Activated naive CD4-positive, alpha-beta T cell treated with Interleukin-2 at 50 U/mL for 16 hours (primary cell): ENCODE results near the gene DTX4.

Experiments
- DNase-seq: peaks from one replicate; pipeline ENCODE4 v3.0.0-alpha.2; 2020

Gene DTX4

GRCh38 chr11:59192446-59193020 is 20.6 kb downstream of the DTX4 start:
- DNase-seq, result no peak

DNA sequence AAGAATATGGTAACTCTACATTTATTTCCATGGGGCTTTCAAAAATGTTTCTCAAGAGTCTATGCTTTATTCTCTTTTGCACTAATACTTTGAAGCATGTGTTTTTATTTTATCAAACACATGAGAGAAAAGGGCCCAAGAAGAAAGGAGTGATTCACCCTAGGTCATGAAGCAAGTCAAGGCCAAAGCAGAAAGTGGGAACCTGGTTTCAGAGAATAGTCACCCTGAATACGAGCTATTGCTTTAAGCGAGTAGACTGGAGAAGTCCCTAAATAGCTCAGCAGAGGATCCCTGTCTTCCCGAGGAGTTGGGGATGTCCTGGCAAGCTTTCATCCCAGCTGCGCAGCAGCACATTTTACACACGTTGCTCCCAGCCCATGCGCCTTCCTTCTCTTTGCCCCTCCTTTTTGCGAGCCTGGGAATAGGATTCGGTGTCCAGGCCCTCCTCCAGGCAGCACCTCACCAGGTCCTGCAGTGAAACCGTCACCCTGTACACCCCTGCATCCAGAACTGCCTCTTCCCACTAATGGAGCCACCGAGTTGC is 21.7 kb downstream of the DTX4 start:
- DNase-seq, result no peak

DNA sequence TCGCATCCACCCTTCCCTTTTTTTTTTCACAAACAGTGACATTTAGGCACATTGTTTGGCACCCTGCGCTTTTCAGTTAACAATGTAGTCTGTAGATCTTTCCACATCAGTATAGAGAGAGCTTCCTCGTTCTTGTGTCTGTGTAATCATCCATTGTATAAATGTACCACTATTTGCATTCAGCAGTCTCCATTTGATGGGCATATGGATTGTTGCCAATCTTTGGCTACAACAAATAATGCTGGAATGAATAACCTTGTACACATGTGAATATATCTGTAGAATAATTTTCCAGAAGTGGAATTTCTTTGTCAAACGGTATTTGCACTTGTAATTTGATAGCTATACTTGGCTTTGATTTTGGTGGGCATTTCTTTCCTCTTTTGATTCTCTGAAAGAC is 23.7 kb downstream of the DTX4 start:
- DNase-seq, result no peak

- DNase-seq, result no peak
Measured at GRCh38 chr11:59196777-59197176, 24.8 kb downstream of the DTX4 start.

- DNase-seq, result no peak
Measured at GRCh38 chr11:59197991-59198390, 26.1 kb downstream of the DTX4 start.

DNA sequence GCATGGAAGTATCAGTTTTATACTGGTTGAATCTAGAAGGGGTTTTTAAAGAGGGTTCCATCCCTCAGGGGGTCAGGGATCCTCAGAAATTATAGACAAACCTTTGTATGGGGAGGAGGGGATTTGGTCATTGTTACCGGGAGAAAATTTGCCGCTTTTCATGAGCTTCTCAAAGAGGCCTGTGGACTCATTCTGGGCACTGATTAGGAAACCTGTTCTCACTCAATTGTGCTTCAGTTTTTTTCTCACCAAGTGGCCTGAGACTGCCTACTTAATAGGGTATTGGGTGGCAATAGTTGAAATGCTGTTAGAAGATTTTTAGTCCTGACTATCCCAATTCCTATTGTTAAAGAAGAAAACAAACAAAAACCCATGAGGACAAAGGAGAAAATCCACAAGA is 26.8 kb downstream of the DTX4 start:
- no peak for DNase-seq

DNA sequence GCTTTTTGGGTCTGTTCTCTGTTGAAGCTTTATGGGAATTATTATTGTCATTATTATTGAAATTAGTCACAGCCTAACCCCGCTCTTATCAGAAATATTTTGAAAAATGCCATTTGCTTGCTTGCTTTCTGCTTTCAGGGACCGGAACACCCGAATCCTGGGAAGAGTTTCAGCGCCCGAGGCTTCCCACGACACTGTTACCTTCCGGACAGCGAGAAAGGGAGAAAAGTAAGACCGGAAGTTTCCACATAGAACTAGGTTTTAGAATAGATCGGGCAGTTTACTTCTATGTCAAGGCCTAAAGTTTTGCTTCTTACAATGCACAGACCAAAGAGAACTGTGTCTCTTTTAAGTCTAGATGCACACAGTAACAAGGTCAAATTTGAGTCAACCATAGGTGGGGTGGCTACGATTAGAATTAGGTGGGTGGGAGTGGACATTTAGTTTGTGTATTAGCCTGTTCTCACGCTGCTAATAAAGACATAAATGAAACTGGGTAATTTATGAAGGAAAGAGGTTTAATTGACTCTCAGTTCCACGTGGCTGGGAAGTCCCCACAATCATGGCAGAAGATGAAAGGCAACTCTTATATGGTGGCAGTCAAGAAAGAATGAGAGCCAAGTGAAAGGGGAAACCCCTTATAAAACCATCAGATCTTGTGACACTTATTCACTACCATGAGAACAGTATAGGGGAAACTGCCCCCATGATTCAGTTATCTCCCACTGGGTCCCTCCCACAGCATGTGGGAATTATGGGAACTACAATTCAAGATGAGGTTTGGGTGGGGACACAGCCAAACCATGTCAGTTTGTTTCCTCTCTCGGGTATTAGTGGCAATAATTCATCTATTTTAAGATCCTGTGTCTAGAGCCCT is 27.9 kb downstream of the DTX4 start:
- DNase-seq, result peak; percentile 38

GRCh38 chr11:59200423-59200746 is 28.5 kb downstream of the DTX4 start:
- DNase-seq, result no peak

GRCh38 chr11:59201353-59201752 is 29.4 kb downstream of the DTX4 start:
- DNase-seq, result no peak

DNA sequence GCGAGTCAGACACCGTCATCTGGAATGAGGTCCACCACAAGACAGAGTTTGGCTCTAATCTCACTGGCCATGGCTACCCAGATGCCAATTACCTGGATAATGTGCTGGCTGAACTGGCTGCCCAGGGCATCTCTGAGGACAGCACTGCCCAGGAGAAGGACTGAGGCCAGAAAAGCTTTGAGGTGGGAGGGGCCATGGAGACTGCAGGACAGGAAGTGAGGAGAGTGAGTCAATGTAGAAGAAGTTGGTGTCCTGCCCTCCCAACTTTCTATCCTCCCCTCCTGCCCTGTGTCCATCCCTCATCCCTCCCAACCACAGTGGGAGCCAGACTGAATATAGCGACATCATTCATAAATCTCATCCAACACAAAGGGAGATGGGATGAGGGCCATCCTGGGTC is 32.8 kb downstream of the DTX4 start:
- DNase-seq, result no peak

- no peak for DNase-seq
Measured at GRCh38 chr11:59205648-59206047, 33.7 kb downstream of the DTX4 start.

DNA sequence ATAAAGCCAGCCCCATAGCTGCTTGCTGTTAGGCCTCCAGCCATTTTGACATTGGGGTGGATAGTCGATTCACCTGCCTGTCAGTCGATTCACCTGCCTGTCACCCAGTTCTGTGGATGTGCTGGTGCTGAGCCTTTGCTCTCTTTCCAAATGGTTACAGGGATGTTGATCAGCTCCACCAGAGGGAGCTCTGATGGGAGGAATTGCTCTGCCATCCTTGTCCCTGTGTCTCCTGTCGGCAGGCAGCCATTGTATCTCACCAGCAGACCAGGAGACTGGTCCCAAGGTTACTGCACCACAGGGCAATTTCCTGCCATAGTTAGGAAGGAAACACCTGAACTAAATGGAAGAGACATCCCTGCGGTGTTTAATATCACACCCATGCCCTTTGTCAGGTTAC is 34.7 kb downstream of the DTX4 start:
- no peak for DNase-seq

GRCh38 chr11:59207988-59208451 is 36.1 kb downstream of the DTX4 start:
- peak; percentile 64 for DNase-seq

DNA sequence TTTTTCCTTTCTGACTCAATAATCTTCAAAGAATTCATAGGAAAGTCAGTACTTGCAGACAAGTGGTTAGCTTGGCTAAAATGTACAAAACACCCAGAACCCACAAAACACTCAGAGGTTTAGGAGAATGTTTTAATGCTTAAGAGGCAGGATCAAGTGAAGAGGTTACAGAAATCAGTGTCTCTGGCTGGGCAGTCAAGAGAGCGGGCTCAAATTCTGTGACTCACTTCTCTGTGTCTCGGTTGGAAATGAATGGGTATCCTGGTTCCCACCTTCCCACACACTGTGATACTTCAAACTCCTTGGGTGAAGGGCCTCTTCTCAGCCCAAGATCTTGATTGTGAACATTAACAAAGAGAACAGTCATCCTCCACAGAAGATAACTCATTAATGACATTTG is 37.0 kb downstream of the DTX4 start:
- peak; percentile 45 for DNase-seq

DNA sequence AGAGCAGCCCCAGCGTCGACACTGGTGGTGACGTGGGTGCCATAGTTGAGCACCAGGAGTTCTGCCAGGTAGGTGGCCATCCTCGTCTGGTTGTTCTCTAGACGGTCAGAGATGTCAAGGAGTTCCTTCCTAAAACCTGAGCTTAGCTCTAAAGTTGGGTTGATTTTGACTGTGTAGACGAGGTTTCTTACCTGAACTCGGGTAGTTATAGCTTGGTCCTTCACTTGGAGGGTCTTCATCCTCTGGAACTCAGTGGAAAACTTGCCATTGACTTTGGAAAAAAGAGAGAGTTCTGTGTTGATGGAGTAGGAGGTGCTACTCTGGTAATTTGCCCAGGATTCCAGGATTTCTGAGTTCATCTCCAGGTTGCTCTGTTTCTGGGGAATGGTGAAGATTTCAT is 40.3 kb downstream of the DTX4 start:
- no peak for DNase-seq

DNA sequence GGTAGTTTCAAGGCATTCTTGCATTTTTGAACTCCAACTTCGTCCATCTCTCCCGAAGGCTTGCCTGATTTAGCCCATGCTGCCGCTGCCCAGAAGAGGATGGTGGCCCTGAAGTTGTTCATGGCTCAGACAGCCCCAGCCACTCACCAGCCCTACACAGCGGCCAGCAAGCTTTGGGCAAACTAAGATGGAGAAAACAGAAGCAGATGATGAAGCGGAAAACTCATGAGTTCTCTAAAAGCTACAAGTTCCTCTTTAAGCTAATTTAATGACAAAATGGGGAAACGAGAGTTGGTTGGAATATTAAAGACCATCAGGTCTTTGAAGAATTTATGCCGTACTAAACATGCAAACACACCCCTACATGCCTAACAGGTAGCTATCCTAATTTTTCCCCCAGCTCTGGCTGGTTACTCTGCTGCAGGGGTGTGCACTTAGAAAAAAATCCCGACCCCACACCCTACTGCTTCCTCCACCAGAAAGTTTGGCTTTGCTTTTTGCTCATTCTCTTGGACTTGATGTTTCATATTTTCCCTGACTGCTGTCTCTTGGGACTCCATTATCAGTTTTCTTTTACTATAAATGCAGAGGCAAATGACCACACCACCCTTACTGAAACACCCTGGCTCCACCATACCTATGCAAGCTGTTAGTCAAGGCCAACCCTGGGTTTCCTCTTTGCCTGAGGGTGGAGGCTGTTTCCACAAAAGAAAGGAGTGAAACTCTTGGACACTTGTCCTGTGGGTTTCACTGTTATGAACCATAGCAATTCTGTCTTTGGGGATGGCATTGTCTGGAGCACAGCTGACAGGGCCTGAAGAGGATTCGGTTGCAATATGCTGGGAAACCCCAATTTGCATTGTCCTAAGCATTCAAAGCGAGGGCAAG is 41.1 kb downstream of the DTX4 start, which contains the start of gene MPEG1:
TSS of gene MPEG1 (minus strand) at position 184 of the 888 bp plus-strand sequence. CDS start at position 122, 62 bp downstream.
- no peak for DNase-seq

DNA sequence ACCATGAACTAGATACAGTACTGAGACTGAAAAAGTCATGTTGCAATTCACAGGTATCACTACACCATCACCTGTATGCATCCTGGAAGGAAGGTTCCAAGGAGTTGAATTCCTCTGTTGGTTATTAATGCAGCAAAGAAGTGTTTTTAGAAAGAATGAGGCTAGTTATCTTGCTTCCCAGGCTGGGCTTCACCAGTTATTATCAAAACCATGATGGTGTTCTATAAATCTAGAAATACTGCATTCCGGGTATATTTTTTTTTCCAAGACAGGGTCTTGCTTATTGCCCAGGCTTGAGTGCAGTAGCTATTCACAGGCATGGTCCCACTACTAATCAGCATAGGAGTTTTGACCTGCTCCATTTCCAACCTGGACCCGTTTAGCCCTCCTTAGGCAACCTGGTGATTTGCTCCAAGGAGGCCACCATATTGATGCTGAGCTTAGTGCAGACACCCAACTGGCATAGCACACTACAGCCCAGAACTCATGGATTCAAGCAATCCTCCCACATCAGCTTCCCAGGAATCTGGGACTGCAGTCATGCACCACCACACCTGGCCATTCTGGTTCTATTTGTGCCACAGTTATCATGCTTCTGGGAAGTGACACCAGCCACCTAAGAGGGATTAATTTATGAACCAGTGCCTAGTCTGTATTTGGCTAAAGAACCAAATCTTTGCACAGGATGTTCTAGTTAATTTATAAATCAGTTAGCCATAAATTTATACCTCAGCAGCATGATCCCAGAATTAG is 42.4 kb downstream of the DTX4 start:
- no peak for DNase-seq

DNA sequence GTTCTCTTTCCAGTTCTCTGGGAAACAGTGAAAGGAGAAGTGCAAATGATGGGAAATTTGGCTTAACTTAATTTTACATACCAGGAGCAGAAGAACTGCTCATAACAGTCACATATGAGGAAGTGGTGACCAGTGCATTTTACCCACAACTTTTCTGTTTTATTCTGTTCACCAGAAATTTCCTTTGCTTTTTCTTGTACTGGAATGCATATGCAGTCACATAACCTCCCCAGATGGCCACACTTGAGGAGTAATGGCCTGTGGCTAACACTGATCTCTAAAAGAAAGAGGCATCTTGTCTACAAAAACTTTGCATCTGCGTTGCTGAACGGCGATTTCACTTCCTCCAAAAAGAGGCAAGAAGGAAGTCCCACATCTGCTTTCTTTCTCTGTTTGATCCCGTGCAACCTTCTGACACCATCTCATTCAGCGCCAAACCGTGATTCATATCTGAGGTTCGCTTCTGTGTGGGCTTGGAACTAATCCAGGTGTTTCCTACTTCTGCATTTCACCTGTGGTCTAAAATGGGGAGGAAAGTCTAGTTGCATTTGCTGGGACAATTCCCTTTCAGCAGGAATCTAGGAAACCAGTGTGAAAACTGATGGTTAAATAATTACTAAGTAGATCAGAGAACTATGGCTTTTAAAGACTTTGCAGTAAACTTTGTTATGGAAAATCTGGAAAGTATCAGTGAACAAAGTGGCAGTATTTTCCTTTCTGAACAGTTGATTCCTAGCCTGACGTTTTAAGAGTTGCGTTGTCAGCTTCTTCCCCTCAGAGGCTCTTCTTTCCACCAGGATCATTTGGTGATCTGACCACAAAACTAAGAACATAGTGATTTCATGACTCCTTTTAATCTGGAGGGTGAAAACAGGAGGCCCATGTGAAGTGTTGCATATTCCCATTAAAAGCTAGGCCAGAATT is 45.0 kb downstream of the DTX4 start:
- DNase-seq, result no peak

DNA sequence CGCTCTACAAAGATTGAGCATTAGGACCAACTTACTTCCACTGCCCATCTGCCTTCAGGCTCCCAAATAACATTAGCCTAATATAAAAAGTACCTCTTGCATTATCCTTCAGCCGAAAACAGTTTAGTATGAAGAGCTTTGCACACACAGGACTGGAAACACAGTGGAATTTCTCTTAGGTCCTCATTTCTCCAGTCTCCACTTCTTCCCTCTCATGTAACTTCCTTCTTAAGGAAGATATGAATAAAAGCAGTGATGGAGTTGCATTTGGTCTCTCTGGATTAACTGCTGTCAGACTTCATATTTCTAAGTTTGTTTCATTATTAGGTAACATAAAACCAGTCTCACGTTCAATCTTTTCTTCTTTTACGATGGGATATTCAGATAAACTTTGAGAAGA is 46.4 kb downstream of the DTX4 start:
- DNase-seq, result no peak

GRCh38 chr11:59218893-59219292 is 47.0 kb downstream of the DTX4 start:
- no peak for DNase-seq

- no peak for DNase-seq
Measured at GRCh38 chr11:59219836-59220235, 47.9 kb downstream of the DTX4 start.
